SK-N-MC (cell line): Measurements from ENCODE around the gene HSP90AA1.

Experiments
- DNase-seq: peaks from one replicate; pipeline ENCODE4 v3.0.0-alpha.2; 2011; ENCODE audit warnings: low read depth, low spot score
- H3K27ac ChIP-seq: fragments of 200-600 bp; sonication (generic); 2 replicates; pipeline ENCODE4 v1.5.1; 2016; ENCODE audit warnings: mixed run types
- H3K36me3 ChIP-seq: fragments of 200-600 bp; sonication (generic); 2 replicates; pipeline ENCODE4 v1.6.1; 2017; ENCODE audit warnings: antibody characterized with exemption, low read length, mixed read lengths; ENCODE audit not compliant: insufficient read depth
- H3K4me3 ChIP-seq: fragments of 200-600 bp; sonication (generic); 2 replicates; pipeline ENCODE4 v1.5.1; 2016
- H3K9ac ChIP-seq: fragments of 200-600 bp; sonication (generic); 2 replicates; pipeline ENCODE4 v1.8.0; 2017; ENCODE audit warnings: mixed run types, mixed read lengths; ENCODE audit not compliant: insufficient read length
- H3K9me3 ChIP-seq: fragments of 200-600 bp; sonication (generic); 2 replicates; pipeline ENCODE4 v1.6.1; 2017; ENCODE audit warnings: low read depth, mild to moderate bottlenecking, antibody characterized with exemption, low read length, moderate library complexity, mixed read lengths
- EZH2 ChIP-seq: fragments of 200-600 bp; sonication (generic); IDR thresholded peaks from one replicate; pipeline ENCODE4 v1.6.1; 2017; ENCODE audit warnings: antibody characterized with exemption
- FOXP2 ChIP-seq: optimal IDR thresholded peaks from 2 replicates; pipeline ENCODE3; 2011; ENCODE audit warnings: mild to moderate bottlenecking, moderate library complexity; ENCODE audit not compliant: insufficient read depth; ENCODE audit errors: extremely low read length, control extremely low read depth
- POLR2AphosphoS5 ChIP-seq: IDR thresholded peaks from 2 replicates; pipeline ENCODE4 v1.6.1; 2012; ENCODE audit warnings: mild to moderate bottlenecking, low read depth, low read length, borderline replicate concordance

HSP90AA1 gene

DNA sequence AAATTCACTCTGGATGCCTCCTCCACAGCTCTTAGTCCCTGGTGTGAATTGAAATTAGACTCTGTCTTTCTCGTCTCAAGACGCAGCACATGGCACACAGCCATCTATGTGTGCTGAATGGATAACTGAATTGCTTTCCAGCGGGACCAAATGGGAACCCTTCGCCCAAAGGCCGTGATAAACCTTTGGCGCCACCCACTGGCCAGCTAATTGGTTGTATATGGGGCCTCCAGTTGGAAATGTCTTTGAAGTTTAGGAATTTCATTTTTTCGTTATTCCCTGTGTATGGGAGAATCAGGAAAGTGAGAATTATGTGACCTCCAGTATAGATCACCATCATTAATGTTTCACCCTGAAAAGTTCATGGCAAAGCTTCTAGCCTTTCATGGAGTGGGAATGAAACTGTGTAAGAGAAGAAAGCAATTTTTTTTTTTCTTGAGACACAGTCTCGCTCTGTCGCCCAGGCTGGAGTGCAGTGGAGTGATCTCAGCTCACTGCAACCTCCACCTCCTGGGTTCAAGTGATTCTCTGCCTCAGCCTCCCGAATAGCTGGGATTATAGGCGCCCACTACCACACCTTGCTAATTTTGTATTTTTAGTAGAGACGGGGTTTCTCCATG lies 9.8 kb upstream of the HSP90AA1 start:
- TF ChIP-seq EZH2 (no peak), POLR2AphosphoS5 (no peak), FOXP2 (no peak)
- DNase-seq = no peak
- Histone ChIP-seq H3K4me3 (peak overlapping the region; percentile 4; the same call in 1 of the 2 replicates), H3K36me3 (no peaks in the 10 kb centered on the region), H3K9me3 (no peaks in the 10 kb centered on the region), H3K27ac (no peak overlapping the region), H3K9ac (no peak overlapping the region)

DNA sequence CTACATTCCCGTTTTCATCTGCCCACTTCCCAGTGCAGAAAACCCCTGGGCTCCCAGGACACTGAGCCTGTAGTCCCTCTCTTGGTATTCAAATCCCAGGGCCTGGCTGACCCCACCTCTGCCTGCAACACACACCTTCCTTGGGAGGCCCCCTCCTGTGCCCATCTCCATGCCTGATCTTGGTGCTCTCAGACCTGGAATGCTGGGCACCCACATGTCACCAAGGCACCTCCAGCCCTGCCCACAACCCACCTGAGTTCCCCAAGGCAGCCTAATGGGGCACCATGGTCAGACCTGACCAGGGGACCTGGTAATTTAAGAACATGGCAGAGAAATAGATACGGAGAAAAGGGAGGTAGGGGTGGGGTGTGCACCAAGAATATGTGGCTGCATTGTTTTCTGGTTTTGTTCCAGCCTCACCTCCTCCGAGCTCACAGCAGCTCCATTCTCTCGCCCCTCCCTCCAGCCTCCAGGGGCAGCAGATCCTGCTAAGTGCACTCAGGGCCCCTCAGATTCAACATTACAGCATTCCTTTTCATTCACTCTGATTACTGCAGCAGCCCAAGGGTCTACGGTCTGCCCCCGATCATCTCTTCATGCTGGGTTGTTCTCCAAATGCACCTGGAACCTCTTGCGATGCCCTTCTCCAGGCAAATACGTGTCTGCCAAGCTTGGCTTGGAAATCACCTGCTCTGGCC lies 9.2 kb upstream of the HSP90AA1 start:
- Histone ChIP-seq H3K9ac (no peak overlapping the region), H3K36me3 (no peaks in the 10 kb centered on the region), H3K9me3 (no peaks in the 10 kb centered on the region), H3K4me3 (peak overlapping the region; percentile 4; the same call in 1 of the 2 replicates), H3K27ac (no peak overlapping the region)
- TF ChIP-seq FOXP2 = no peak
- no peak for TF ChIP-seq EZH2
- no peak for TF ChIP-seq POLR2AphosphoS5
- DNase-seq = no peak

DNA sequence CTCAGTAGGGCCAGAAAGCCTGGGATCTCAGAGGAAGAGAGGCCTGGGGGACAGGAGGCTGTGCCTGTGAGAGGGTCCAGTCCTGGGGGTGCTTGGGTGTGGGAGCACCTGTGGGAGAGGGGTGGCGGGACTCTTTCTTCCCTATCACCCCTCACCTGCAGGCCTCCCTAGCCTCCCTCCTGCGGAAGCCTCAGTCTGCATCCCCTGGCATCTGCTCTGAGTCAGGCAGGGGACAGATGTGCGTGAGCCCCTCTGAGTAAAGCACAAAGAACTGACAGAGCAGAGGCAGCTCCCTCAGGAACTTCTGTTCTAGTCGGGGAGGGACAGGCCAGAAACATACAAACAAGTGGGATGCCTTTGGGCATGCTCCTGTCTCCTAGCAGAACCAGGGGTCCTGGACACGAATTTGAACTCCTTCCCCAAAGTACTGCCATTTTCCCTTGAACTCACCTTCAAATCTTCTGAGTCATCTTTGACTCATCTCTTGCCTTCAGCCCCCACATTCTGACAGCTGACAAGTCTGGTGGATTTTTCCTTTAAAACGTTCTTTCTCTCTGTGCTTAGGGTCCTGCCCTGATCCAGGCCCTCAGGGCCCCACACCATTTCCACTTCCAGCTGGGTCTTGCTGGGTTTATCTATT lies 8.5 kb upstream of the HSP90AA1 start:
- Histone ChIP-seq H3K4me3 (no peak overlapping the region), H3K27ac (no peak overlapping the region), H3K9me3 (no peaks in the 10 kb centered on the region), H3K9ac (no peak overlapping the region), H3K36me3 (no peaks in the 10 kb centered on the region)
- DNase-seq = no peak
- no peak for TF ChIP-seq FOXP2
- TF ChIP-seq POLR2AphosphoS5 = no peak
- no peak for TF ChIP-seq EZH2

DNA sequence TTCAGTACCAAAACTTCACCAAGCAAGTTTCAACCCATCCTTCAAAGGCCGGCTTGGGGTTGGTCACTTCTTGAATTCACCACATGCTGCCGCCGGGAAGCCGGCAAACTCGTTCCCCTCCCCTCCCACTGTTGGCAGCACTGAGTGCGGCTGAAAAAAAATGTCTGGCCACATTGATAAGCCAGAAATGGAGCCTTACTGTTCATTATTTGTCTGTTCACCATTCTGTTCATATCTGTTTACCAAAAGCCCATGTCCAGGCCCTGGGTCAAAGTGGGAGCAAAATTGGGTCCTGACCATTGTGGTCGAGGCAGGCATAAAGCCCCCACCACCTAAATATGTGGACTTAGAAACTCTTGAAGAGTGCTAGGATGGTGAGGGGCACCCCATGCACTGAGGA lies 7.3 kb upstream of the HSP90AA1 start:
- TF ChIP-seq FOXP2 (no peak), EZH2 (no peak), POLR2AphosphoS5 (no peak)
- H3K9me3 ChIP-seq = no peaks in the 10 kb centered on the region
- no peak for DNase-seq

DNA sequence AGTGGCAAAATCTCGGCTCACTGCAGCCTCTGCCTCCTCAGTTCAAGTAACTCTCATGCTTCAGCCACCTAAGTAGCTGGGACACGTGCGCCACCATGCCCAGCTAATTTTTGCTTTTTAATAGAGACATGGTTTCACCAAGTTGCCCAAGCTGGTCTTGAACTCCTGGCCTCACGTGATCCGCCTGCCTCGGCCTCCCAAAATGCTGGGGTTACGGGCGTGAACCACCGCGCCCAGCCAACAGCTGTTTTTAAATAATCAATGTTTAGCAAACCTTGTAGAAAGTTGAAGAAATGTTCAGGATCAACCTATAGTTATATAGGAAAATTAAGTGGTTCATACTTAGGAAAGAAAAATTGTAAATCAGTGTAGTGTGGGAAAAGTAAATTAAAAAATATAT lies 6.0 kb upstream of the HSP90AA1 start:
- H3K36me3 ChIP-seq = no peaks in the 10 kb centered on the region
- no peak overlapping the region for H3K4me3 ChIP-seq
- TF ChIP-seq FOXP2 = no peak
- no peak for DNase-seq
- H3K9ac ChIP-seq = no peak overlapping the region
- H3K9me3 ChIP-seq = no peaks in the 10 kb centered on the region
- H3K27ac ChIP-seq = no peak overlapping the region

More for the DNA sequence above, 7.3 kb upstream of the HSP90AA1 start:
- Histone ChIP-seq H3K9ac (no peak overlapping the region), H3K27ac (no peak overlapping the region), H3K4me3 (no peak overlapping the region), H3K36me3 (no peaks in the 10 kb centered on the region)

DNA sequence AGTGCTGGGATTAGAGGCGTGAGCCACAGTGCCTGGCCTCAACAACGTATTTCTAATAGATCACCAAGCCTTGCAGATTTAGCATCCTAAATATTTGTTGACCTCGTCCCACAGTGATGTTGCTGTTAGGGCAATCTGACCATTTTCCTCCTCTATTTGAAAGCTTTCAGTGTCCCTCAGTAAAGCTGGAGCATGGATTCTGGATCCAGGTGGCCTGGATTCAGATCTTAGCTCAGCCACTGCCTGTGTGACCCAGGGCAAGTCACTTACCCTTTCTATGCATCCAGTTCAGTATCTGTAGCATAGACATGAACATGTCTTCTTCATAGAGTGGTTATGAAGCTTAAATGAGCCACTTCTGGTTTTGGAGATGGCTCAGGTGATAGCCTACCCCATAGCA lies 3.9 kb upstream of the HSP90AA1 start:
- H3K9ac ChIP-seq = no peak overlapping the region
- peaks cover 5% of the 10 kb centered on the region for H3K36me3 ChIP-seq
- DNase-seq = no peak
- no peak overlapping the region for H3K4me3 ChIP-seq
- no peak for TF ChIP-seq FOXP2
- no peak for TF ChIP-seq POLR2AphosphoS5
- TF ChIP-seq EZH2 = no peak
- H3K27ac ChIP-seq = no peak overlapping the region
- H3K9me3 ChIP-seq = no peaks in the 10 kb centered on the region

DNA sequence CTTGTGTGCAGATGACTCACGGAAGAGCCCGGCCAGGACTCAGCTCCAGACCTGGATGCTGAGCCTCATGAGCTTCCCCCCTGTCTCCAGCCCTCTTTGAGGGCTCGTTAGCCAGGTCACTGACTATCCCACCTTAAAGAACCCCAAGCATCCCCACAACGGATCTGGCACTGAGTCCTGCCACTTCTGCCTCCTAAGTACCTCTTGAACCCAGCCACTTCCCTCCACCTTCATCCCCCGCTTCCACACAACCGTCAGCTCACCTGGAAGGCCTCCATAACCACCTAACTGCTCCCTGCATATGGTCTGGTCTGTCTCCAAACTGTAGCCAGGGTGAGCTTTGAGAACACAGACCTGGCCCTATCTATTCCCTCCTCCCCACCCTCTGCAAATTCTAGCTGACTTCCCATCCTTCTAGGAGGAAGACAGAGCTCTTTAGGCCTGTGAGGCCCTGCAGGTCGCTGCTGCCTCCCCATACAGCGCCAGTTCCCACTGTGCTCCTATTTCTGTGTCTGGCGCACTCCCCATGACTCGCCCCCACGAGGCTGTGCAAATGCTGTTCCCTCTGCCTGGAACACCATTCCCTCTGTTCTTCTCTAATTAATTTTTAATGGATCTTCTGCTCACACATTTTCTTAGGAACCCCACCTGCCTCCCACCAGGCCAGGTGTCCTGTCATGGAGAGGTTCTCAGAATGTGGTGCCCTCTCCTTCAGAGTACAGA lies 2.9 kb upstream of the HSP90AA1 start:
- Histone ChIP-seq H3K9me3 (no peaks in the 10 kb centered on the region), H3K36me3 (peaks cover 14% of the 10 kb centered on the region), H3K27ac (no peak overlapping the region), H3K4me3 (no peak overlapping the region), H3K9ac (no peak overlapping the region)
- TF ChIP-seq FOXP2 = no peak
- no peak for TF ChIP-seq POLR2AphosphoS5
- no peak for TF ChIP-seq EZH2
- no peak for DNase-seq
